ENCODE measurements around the gene CDH23. TPM values are rescaled to one million over a fixed set of nuclear protein-coding genes. Genes with fewer than 3 reads are reported as not detected.

The CDH23 gene
- total and polyA plus RNA-seq, 10 of the 15 experiments (the other 5 are each of a cell fraction or from before 2014, with no cell fraction given), result 0.09 to 0.40 (median 0.15) TPM; not detected in 1

- TF ChIP-seq BCLAF1 (IDR thresholded peaks at IDR 0.05) (no peak), BRCA1 (IDR thresholded peaks at IDR 0.05; ENCODE audit: low read depth, low read length) (no peak), CHD4 (IDR thresholded peaks at IDR 0.05) (no peak), EED (IDR thresholded peaks at IDR 0.05; ENCODE audit: low read depth) (no peak)
Observed at GRCh38 chr10:71369602-71370001, 27.1 kb upstream of the CDH23 start (continued).

- BruUV-seq (replicated peaks), result no TSS peak
- Histone ChIP-seq H3K27me3 (replicated peaks in 1 of 2; ENCODE audit: control insufficient read depth in 2 of 2, insufficient read depth in 2 of 2, low read length in 1 of 2) (no peaks in the 10 kb centered on the region), H3K36me3 (ENCODE audit: control insufficient read depth in 2 of 2, insufficient read depth in 2 of 2, low read length in 1 of 2) (no peaks in the 10 kb centered on the region), H3K27ac (ENCODE audit: control insufficient read depth, insufficient read depth) (no peak overlapping the region), H4K20me1 (ENCODE audit: control insufficient read depth, insufficient read depth) (no peaks in the 10 kb centered on the region), H3K4me1 (ENCODE audit: control insufficient read depth, insufficient read depth, low read length) (peaks cover 46% of the 10 kb centered on the region), H3K4me2 (ENCODE audit: control insufficient read depth, insufficient read depth) (no peak overlapping the region), H3K79me2 (ENCODE audit: control insufficient read depth, insufficient read depth, low read length) (no peaks in the 10 kb centered on the region), H3K4me3 (no peak overlapping the region), H3K9ac (ENCODE audit: control insufficient read depth, insufficient read depth, low read length) (no peak overlapping the region), H3K9me3 (replicated peaks; ENCODE audit: control insufficient read depth, insufficient read depth, low read length) (no peaks in the 10 kb centered on the region), H2AFZ (ENCODE audit: control insufficient read depth, low read depth, low read length) (no peak overlapping the region)
- intact Hi-C loops (cut with micrococcal nuclease; ENCODE audit: unreplicated experiment) (no loop called here), in situ Hi-C loops (cut with MboI) (no loop called here)
- RAD21 ChIA-PET (ENCODE audit: unreplicated experiment), result interaction anchor here (1.9 kb wide), 1 partner anchor 8 kb away, joined by 6 read pairs; no protein-coding TSS in a partner anchor
- POLR2A ChIA-PET, result no interaction called here
- ATAC-seq, result no peak
- SMC1A ChIA-PET (ENCODE audit: uncharacterized antibody, unreplicated experiment), result interaction anchor here (1.0 to 18.0 kb wide), 4 partner anchors 8 to 50 kb away, joined by 3 to 249 read pairs (median 11); partner anchors contain the start of gene SLC29A3
- no peak for TF ChIP-seq CBX5 (IDR thresholded peaks at IDR 0.05; ENCODE audit: low read depth)
- TF ChIP-seq ATF3 (IDR thresholded peaks at IDR 0.05; ENCODE audit: borderline replicate concordance, extremely low read depth, low read depth, low read length), result no peak
- TF ChIP-seq PAX8 (IDR thresholded peaks at IDR 0.05), result no peak
- TF ChIP-seq BHLHE40 (IDR thresholded peaks at IDR 0.05; ENCODE audit: borderline replicate concordance in 1 of 2, low read depth in 2 of 2, low read length in 1 of 2), result no peak
- TF ChIP-seq PAX5 (IDR thresholded peaks at IDR 0.05; ENCODE audit: borderline replicate concordance, low read depth, low read length), result no peak
- TF ChIP-seq E2F4 (IDR thresholded peaks at IDR 0.05; ENCODE audit: low read depth, low read length), result no peak
- no peak for TF ChIP-seq SMAD5 (IDR thresholded peaks at IDR 0.05; ENCODE audit: low read depth)
- TF ChIP-seq TAF1 (IDR thresholded peaks at IDR 0.05; ENCODE audit: borderline replicate concordance, low read depth, low read length), result no peak
- no peak for FAIRE-seq
- CTCF ChIA-PET, result interaction anchor here (0.9 to 17.5 kb wide), 7 partner anchors 9 to 338 kb away, joined by 3 to 359 read pairs (median 4); partner anchors contain the start of gene SLC29A3
- 86% methylated on average over 3 of the region's 3 CpGs for WGBS (ENCODE audit: insufficient coverage, insufficient replicate concordance, low lambda C conversion rate, missing lambda C conversion rate)
- DNase-seq (ENCODE audit: low read depth, low spot score), result no peak
Observed at GRCh38 chr10:71370031-71370430, 26.7 kb upstream of the CDH23 start.

All from GM12878 (cell line).